HFFc6 (cell line): ENCODE data around the gene NXPH3. TPM values are rescaled to one million over a fixed set of nuclear protein-coding genes. Genes with fewer than 3 reads are reported as not detected.

ENCODE experiments used
- DNase-seq: peaks from one replicate; pipeline ENCODE4 v3.0.0-alpha.2; 2018
- H3K27ac Mint-ChIP-seq: 2 replicates; pipeline ENCODE4 v1.8.0; 2020; ENCODE audit warnings: mild to moderate bottlenecking, mixed read lengths
- H3K27me3 Mint-ChIP-seq: 2 replicates; pipeline ENCODE4 v1.8.0; 2021; ENCODE audit warnings: mild to moderate bottlenecking, moderate library complexity, mixed read lengths; ENCODE audit not compliant: insufficient read depth
- H3K36me3 Mint-ChIP-seq: 2 replicates; pipeline ENCODE4 v1.8.0; 2021; ENCODE audit warnings: low read depth, mixed read lengths
- H3K4me1 Mint-ChIP-seq: 2 replicates; pipeline ENCODE4 v1.8.0; 2020; ENCODE audit warnings: low read depth, mixed read lengths
- H3K4me3 Mint-ChIP-seq: 2 replicates; pipeline ENCODE4 v1.8.0; 2020; ENCODE audit warnings: mild to moderate bottlenecking, moderate library complexity, mixed read lengths
- H3K9me3 Mint-ChIP-seq: 2 replicates; pipeline ENCODE4 v1.8.0; 2020; ENCODE audit warnings: mild to moderate bottlenecking, mixed read lengths
- total RNA-seq, 6 experiments: library from RNA; stranded (reverse); fragmentation: NEBNext Ultra II Directional; extraction: Animal tissue kit (Norgen Biotek cat#: 25700); gene quantifications; 2 replicates in 1 of 6; 3 replicates in 5 of 6; pipeline ENCODE4 v1.2.3, GENCODE V29; 2021
- TF ChIP-seq, protein P1 (sequence below): fragments of 200-600 bp; sonication (generic); IDR thresholded peaks from 2 replicates; pipeline ENCODE4 v1.5.0; 2021; ENCODE audit warnings: antibody characterized with exemption, mild to moderate bottlenecking

The NXPH3 gene
- total RNA-seq, 6 experiments from 2014 or later: 0.59 to 2.3 (median 1.5) TPM

- no peak for DNase-seq
- TF ChIP-seq, protein P1, sequence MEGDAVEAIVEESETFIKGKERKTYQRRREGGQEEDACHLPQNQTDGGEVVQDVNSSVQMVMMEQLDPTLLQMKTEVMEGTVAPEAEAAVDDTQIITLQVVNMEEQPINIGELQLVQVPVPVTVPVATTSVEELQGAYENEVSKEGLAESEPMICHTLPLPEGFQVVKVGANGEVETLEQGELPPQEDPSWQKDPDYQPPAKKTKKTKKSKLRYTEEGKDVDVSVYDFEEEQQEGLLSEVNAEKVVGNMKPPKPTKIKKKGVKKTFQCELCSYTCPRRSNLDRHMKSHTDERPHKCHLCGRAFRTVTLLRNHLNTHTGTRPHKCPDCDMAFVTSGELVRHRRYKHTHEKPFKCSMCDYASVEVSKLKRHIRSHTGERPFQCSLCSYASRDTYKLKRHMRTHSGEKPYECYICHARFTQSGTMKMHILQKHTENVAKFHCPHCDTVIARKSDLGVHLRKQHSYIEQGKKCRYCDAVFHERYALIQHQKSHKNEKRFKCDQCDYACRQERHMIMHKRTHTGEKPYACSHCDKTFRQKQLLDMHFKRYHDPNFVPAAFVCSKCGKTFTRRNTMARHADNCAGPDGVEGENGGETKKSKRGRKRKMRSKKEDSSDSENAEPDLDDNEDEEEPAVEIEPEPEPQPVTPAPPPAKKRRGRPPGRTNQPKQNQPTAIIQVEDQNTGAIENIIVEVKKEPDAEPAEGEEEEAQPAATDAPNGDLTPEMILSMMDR: no peak
These were observed 23.2 kb downstream of the NXPH3 start for GRCh38 chr17:49598918-49599317.

DNA sequence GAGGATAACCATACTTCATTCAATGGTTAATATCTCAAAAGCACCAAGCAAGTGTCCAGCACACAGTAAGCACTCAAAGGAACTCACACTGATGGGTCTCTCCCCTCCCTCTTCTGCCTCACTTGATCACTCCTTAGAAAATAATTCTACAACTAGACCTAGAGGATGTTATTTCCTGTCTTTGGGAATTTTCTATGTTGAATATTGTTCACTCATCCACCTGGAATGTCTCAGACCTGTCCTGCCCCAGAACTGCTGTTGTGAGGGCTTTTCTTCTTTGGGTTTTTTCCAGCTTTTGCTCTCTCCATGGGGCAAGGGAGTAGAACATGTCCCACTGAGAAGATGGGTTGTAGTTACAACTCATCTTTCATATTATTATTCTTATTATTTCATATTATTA, 25.3 kb downstream of the NXPH3 start:
- peak overlapping the region; percentile 15; the same call in 1 of the 2 replicates for H3K27ac Mint-ChIP-seq
- H3K9me3 Mint-ChIP-seq: no peaks in the 10 kb centered on the region
- no peak for DNase-seq
- H3K4me3 Mint-ChIP-seq: no peak overlapping the region
- TF ChIP-seq, protein P1: no peak
- peaks cover 37% of the 10 kb centered on the region for H3K4me1 Mint-ChIP-seq
- peaks cover 73% of the 10 kb centered on the region for H3K36me3 Mint-ChIP-seq
- peaks cover 1% of the 10 kb centered on the region; the same call in 1 of the 2 replicates for H3K27me3 Mint-ChIP-seq

More at GRCh38 chr17:49598918-49599317, 23.2 kb downstream of the NXPH3 start:
- no peaks in the 10 kb centered on the region for H3K9me3 Mint-ChIP-seq
- no peak overlapping the region for H3K27ac Mint-ChIP-seq
- peaks cover 37% of the 10 kb centered on the region for H3K4me1 Mint-ChIP-seq
- no peak overlapping the region for H3K4me3 Mint-ChIP-seq
- H3K27me3 Mint-ChIP-seq: peaks cover 1% of the 10 kb centered on the region; the same call in 1 of the 2 replicates
- peaks cover 63% of the 10 kb centered on the region for H3K36me3 Mint-ChIP-seq

DNA sequence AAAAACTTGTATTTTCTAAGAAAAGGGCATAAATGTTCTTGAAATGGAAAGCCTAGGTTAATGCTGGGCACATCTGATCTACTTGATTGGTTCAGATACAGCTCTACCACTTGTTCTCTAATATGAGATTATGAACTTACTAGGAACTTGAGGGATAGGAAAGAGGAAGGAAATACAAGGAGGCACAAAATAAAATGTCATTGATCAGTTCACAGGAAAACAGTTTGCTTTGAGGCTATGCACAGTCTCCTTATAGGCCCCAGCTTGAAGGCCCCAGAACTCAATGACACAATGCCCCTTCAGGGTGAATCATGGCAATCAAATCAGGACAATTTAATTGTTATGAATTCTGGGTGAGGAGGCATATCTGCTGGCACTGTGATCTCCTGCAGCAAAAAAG, 27.1 kb downstream of the NXPH3 start:
- H3K27ac Mint-ChIP-seq: peak overlapping the region; percentile 9
- DNase-seq: no peak
- H3K9me3 Mint-ChIP-seq: no peaks in the 10 kb centered on the region
- H3K4me1 Mint-ChIP-seq: peaks cover 37% of the 10 kb centered on the region
- peaks cover 1% of the 10 kb centered on the region; the same call in 1 of the 2 replicates for H3K27me3 Mint-ChIP-seq
- peaks cover 76% of the 10 kb centered on the region for H3K36me3 Mint-ChIP-seq
- TF ChIP-seq, protein P1: no peak
- H3K4me3 Mint-ChIP-seq: no peak overlapping the region

DNA sequence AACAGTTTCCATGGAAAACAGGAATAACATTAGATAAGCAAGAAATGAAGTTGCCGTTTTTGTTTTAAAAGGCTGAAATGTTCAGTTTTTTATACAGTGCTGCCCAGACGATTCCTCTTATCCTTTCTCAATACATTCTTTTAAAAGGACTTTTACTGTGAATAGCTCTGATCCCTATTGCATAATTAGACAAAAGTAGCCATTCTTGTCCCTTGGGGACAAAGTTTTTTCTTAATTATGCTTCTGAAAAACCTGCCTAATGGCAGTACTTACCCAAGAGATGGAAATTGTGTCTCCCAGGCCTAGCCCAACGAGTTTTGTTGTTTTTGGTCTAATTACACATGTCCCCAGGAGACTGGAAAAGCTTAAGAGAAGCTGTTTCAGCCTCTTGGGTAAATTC, 27.6 kb downstream of the NXPH3 start:
- Mint-ChIP-seq H3K27ac (peak overlapping the region; percentile 43; the same call in 1 of the 2 replicates), H3K4me3 (no peak overlapping the region), H3K27me3 (peaks cover 1% of the 10 kb centered on the region; the same call in 1 of the 2 replicates), H3K36me3 (peaks cover 73% of the 10 kb centered on the region), H3K9me3 (no peaks in the 10 kb centered on the region), H3K4me1 (peaks cover 33% of the 10 kb centered on the region)
- TF ChIP-seq, protein P1: no peak
- no peak for DNase-seq

- no peak for DNase-seq
- peaks cover 73% of the 10 kb centered on the region for H3K36me3 Mint-ChIP-seq
- peaks cover 1% of the 10 kb centered on the region; the same call in 1 of the 2 replicates for H3K27me3 Mint-ChIP-seq
- TF ChIP-seq, protein P1: peak; percentile 45; the same call in 1 of the 2 replicates
- H3K4me3 Mint-ChIP-seq: no peak overlapping the region
- no peak overlapping the region for H3K27ac Mint-ChIP-seq
- no peaks in the 10 kb centered on the region for H3K9me3 Mint-ChIP-seq
- peaks cover 30% of the 10 kb centered on the region for H3K4me1 Mint-ChIP-seq
These were observed 28.0 kb downstream of the NXPH3 start for GRCh38 chr17:49603720-49604119.
